ENCODE data around the gene ZIC1.

ZIC1 gene

DNA sequence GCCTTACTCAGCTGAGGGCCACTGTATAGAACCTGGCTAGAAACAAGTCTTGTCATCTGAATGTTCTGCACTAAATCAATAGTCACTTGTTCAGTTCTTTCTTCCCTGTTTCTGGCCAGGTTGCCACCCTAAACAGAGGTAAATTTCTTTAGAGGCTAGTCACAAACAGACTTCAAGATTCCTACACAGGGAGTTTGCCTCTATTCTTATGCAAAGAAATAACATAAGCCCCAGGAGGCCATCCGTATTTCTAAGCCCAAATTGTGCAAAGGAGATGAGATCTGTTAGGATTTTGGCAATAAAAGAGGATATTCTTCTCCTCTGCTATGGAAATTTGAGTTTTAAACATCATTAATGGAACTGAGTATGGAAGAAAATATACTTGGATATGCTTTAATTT is 7.7 kb upstream of the ZIC1 start:
- TF ChIP-seq, protein P1, sequence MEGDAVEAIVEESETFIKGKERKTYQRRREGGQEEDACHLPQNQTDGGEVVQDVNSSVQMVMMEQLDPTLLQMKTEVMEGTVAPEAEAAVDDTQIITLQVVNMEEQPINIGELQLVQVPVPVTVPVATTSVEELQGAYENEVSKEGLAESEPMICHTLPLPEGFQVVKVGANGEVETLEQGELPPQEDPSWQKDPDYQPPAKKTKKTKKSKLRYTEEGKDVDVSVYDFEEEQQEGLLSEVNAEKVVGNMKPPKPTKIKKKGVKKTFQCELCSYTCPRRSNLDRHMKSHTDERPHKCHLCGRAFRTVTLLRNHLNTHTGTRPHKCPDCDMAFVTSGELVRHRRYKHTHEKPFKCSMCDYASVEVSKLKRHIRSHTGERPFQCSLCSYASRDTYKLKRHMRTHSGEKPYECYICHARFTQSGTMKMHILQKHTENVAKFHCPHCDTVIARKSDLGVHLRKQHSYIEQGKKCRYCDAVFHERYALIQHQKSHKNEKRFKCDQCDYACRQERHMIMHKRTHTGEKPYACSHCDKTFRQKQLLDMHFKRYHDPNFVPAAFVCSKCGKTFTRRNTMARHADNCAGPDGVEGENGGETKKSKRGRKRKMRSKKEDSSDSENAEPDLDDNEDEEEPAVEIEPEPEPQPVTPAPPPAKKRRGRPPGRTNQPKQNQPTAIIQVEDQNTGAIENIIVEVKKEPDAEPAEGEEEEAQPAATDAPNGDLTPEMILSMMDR (IDR thresholded peaks at IDR 0.05; ENCODE audit: unreplicated experiment in 3 of 3), result no peak
- peaks cover 2% of the 10 kb centered on the region for H3K9me3 Mint-ChIP-seq
- no peaks in the 10 kb centered on the region for H3K36me3 Mint-ChIP-seq (ENCODE audit: low read depth)
- peaks cover 61% of the 10 kb centered on the region for H3K4me1 Mint-ChIP-seq
- no peak overlapping the region for H3K4me3 Mint-ChIP-seq
- H3K27me3 Mint-ChIP-seq (ENCODE audit: low read depth), result peaks cover 100% of the 10 kb centered on the region
- H3K27ac Mint-ChIP-seq, result peak overlapping the region in 1 of 3 experiments; percentile 49

DNA sequence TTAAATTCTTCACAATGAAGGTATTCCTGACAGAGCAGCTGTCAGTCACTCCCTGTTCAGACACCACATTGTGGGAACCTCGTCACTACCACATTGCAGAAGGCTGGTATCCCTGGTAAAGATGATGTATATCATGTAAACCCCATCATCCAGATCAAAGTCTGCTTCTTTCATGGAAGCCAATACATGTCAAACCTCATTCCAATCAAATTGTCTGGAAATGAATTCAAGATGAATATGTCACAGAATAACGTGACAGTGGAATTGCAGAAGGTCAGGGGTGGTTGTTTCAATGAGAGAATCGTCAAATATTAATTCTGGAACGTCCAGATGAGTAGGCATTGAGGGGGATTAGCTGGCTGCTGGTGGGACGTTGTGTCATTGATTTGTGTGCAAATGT is 7.0 kb upstream of the ZIC1 start:
- no peaks in the 10 kb centered on the region for H3K36me3 Mint-ChIP-seq (ENCODE audit: low read depth)
- H3K9me3 Mint-ChIP-seq, result no peaks in the 10 kb centered on the region
- peaks cover 63% of the 10 kb centered on the region for H3K4me1 Mint-ChIP-seq
- H3K27me3 Mint-ChIP-seq (ENCODE audit: low read depth), result peaks cover 100% of the 10 kb centered on the region
- no peak overlapping the region for H3K4me3 Mint-ChIP-seq
- H3K27ac Mint-ChIP-seq, result peak overlapping the region in 2 of 3 experiments; percentile 5 to 49
- TF ChIP-seq, protein P1 (IDR thresholded peaks at IDR 0.05; ENCODE audit: unreplicated experiment in 3 of 3), result no peak

DNA sequence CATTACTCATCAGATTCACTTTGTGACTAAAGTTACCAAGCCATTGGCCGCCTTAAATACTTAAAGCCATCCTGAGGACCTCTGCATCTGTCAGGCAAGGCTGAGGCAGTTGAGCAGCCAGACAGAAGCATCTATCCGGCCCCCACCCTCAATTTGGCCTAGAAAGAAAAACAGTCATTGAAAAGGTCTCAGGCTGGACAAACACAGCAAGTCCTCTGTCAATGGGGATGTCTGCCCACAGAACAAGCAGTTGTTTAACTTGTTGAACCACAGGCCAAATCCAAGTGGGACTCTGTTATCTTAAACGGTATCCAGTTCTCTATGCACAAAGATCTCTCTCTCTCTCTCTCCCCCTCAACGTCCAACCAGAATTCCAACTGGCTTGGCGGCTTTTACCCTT is 5.7 kb upstream of the ZIC1 start:
- peak overlapping the region; percentile 24 to 66 (median 52) for H3K4me3 Mint-ChIP-seq
- no peaks in the 10 kb centered on the region for H3K36me3 Mint-ChIP-seq (ENCODE audit: low read depth)
- H3K9me3 Mint-ChIP-seq, result no peaks in the 10 kb centered on the region
- peak overlapping the region; percentile 21 to 96 (median 91) for H3K27ac Mint-ChIP-seq
- H3K4me1 Mint-ChIP-seq, result peaks cover 53% of the 10 kb centered on the region
- H3K27me3 Mint-ChIP-seq (ENCODE audit: low read depth), result peaks cover 100% of the 10 kb centered on the region
- TF ChIP-seq, protein P1 (IDR thresholded peaks at IDR 0.05; ENCODE audit: unreplicated experiment in 3 of 3), result no peak

DNA sequence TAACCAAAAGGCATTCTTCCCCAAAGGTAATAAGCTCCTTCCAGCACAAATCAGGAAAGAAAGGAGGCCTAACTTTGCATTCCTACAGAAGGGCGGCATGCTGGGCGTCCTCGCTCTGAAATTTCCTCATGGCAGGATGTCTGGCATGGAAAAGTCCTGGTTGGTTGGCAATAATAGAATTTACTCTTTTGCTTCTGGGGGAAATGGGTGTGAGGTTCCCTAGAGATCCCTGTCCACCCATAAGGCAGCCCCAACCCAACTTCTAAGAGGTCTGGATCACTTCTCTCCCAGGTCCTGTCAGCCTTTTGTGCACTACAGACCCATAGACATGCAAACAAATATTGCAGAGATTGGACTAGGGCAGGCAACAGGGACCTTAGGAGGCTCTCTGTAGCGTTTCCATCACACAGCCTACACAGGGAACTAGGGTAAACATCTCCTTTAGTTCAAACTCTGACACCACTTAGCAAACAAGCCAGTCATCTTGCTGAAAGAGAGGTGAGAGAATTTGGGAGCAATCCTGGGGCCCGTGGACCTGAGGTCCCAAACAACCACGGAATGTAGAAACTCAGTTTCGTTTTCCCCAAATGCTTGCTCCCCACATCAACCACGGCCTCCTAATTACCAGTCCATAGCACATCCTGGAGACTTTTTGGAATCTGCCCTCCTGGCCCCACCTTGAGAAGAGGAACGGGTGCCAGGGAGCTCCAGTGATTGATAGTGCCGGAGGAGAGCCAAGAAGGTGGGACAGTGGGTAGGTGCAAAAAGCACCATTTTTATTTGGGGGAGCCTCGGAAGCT is 5.0 kb upstream of the ZIC1 start:
- Mint-ChIP-seq H3K36me3 (ENCODE audit: low read depth) (no peaks in the 10 kb centered on the region), H3K4me1 (peaks cover 46% of the 10 kb centered on the region), H3K27ac (peak overlapping the region; percentile 62 to 96 (median 91)), H3K9me3 (no peaks in the 10 kb centered on the region), H3K27me3 (ENCODE audit: low read depth) (peaks cover 100% of the 10 kb centered on the region), H3K4me3 (peak overlapping the region; percentile 32 to 97 (median 62))
- TF ChIP-seq, protein P1 (IDR thresholded peaks at IDR 0.05; ENCODE audit: unreplicated experiment in 3 of 3), result no peak

DNA sequence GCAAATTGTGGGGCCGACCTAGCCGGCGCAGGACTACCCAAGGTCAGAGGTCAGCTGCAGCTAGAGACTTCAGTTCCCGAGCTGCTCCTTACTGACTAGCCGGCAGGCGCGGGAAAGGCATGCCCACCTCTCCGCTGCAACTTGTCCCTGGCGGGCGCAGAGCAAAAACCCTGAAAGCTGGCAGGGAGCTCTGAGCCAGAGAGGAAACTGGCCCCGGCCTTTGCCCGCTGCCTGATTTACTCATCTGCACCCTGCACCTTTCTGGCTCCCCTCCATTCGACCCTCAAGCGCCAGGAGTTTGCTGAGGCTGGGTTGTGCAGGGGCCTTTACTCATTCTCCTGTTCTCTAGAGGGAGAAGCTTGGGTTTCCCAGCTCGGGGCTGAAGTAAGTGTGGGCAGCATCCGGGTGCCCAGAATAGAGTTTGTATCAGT is 4.3 kb upstream of the ZIC1 start:
- peaks cover 100% of the 10 kb centered on the region for H3K27me3 Mint-ChIP-seq (ENCODE audit: low read depth)
- H3K36me3 Mint-ChIP-seq (ENCODE audit: low read depth), result no peaks in the 10 kb centered on the region
- H3K4me3 Mint-ChIP-seq, result peak overlapping the region; percentile 93 to 97 (median 94)
- H3K27ac Mint-ChIP-seq, result peak overlapping the region; percentile 67 to 98 (median 96)
- no peaks in the 10 kb centered on the region for H3K9me3 Mint-ChIP-seq
- peaks cover 46% of the 10 kb centered on the region for H3K4me1 Mint-ChIP-seq
- TF ChIP-seq, protein P1 (IDR thresholded peaks at IDR 0.05; ENCODE audit: unreplicated experiment in 3 of 3), result no peak
